Karpas-422 (cell line): ENCODE results near the gene SYNGR3. TPM values are rescaled to one million over a fixed set of nuclear protein-coding genes. Genes with fewer than 3 reads are reported as not detected.

Experiments
- DNase-seq: peaks from one replicate; pipeline ENCODE4 v3.0.0-alpha.2; 2015
- H2AFZ ChIP-seq: fragments of 200-600 bp; sonication (generic); 2 replicates; pipeline ENCODE4 v1.6.1; 2014; ENCODE audit warnings: antibody characterized with exemption, low read length, mixed read lengths
- H3K27ac ChIP-seq: fragments of 200-600 bp; sonication (generic); 2 replicates; pipeline ENCODE4 v1.5.1; 2014; ENCODE audit warnings: mild to moderate bottlenecking, low read length, moderate library complexity
- H3K27me3 ChIP-seq: fragments of 200-600 bp; sonication (generic); 2 replicates; pipeline ENCODE4 v1.6.1; 2014; ENCODE audit warnings: low read length, mixed read lengths
- H3K36me3 ChIP-seq: fragments of 200-600 bp; sonication (generic); 2 replicates; pipeline ENCODE4 v1.6.1; 2014; ENCODE audit warnings: low read length, mixed read lengths; ENCODE audit not compliant: insufficient read depth
- H3K4me1 ChIP-seq: fragments of 200-600 bp; sonication (generic); 2 replicates; pipeline ENCODE4 v1.6.1; 2014; ENCODE audit warnings: mild to moderate bottlenecking, low read length, mixed read lengths
- H3K4me2 ChIP-seq: fragments of 200-600 bp; sonication (generic); 2 replicates; pipeline ENCODE4 v1.6.1; 2014; ENCODE audit warnings: low read length, low read depth, mild to moderate bottlenecking; ENCODE audit not compliant: poor library complexity, severe bottlenecking
- H3K4me3 ChIP-seq: fragments of 200-600 bp; sonication (generic); 2 replicates; pipeline ENCODE4 v1.5.1; 2014; ENCODE audit warnings: mild to moderate bottlenecking, antibody characterized with exemption, low read length, mixed read lengths
- H3K79me2 ChIP-seq: fragments of 200-600 bp; sonication (generic); 2 replicates; pipeline ENCODE4 v1.6.1; 2014; ENCODE audit warnings: mild to moderate bottlenecking, low read length, mixed read lengths
- H3K9ac ChIP-seq: fragments of 200-600 bp; sonication (generic); 2 replicates; pipeline ENCODE4 v1.6.0; 2014; ENCODE audit warnings: low read length
- H3K9me2 ChIP-seq: fragments of 200-600 bp; sonication (generic), shearing (Covaris generic); replicated peaks from 2 replicates; pipeline ENCODE4 v1.6.0; 2014; ENCODE audit warnings: mild to moderate bottlenecking, low read length, moderate library complexity; ENCODE audit not compliant: insufficient read depth
- H3K9me3 ChIP-seq: fragments of 300-700, 200-600 bp; sonication (generic); 2 replicates; pipeline ENCODE4 v1.6.1; 2014; ENCODE audit warnings: low read length, mixed read lengths
- H4K20me1 ChIP-seq: fragments of 200-600 bp; sonication (generic); 2 replicates; pipeline ENCODE4 v1.6.1; 2014; ENCODE audit warnings: mild to moderate bottlenecking, antibody characterized with exemption, low read length, low read depth; ENCODE audit not compliant: insufficient read depth
- total RNA-seq: library from RNA; depleted of rRNA; stranded (reverse); fragments of >200 nt; shearing (Covaris generic); gene quantifications from 2 replicates; pipeline ENCODE4 v1.2.3, GENCODE V29; 2014; ENCODE audit warnings: low replicate concordance

SYNGR3 gene
- total RNA-seq, 1 experiment from 2014 or later = 5.3 TPM

DNA sequence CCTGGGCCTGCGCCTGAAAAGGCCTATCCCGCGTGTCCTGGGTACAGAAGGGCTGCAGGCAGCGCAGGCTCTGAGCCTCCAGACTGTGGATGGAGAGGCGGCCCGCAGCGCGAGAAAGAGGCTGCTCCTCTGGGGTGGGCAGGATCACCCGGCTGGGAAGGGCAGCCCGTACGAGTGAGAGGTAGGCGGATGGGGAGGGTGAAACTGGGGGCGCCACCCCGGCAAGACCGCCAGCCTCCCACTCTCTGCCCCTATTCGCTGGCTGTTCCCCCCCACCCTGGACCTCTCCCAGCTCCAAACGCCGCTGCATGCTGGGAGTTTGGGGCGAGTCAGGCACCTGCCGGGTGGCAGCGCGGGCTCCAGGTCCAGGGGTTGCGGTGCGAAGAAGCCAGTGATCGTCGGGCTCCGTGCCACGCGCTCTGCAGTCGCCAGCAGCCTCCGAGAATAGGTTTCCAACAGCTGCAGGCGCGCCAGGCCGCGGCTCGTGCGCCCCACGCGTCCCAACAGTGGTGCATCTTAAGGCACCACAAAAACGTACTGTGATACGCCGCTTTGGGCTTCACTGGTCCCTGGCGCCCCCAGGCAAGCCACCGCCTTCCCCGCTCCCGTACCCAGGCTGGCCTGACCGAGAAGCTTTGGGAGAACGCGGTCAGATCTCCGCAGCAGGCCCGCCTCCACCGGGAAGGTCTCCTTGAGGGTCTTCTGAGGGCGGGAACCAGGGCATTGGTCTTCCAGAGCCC, 9.6 kb upstream of the SYNGR3 start:
- no peak for DNase-seq
- Histone ChIP-seq H3K79me2 (peaks cover 8% of the 10 kb centered on the region), H3K9me3 (no peaks in the 10 kb centered on the region), H3K36me3 (peaks cover 2% of the 10 kb centered on the region; the same call in 1 of the 2 replicates), H3K4me1 (peaks cover 15% of the 10 kb centered on the region), H2AFZ (no peak overlapping the region), H4K20me1 (no peaks in the 10 kb centered on the region), H3K27ac (no peak overlapping the region), H3K9ac (no peak overlapping the region), H3K9me2 (no peaks in the 10 kb centered on the region), H3K4me3 (no peak overlapping the region), H3K27me3 (no peaks in the 10 kb centered on the region), H3K4me2 (no peak overlapping the region)

DNA sequence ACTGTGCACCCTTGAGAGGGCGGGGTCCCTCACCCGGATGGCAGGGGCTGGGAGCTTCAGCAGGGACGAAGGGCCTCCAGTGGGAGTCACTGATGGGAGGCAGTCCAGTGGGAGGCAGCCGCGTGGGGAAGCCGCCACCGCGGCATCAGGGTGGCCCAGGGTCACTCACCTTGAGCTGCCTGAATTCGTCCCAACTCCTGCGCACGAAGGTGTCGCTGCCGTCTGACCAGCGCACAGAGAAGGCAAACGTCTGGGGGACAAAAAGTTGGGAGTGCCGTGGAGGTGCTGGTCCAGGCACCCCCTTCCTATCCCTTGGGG, 9.0 kb upstream of the SYNGR3 start:
- Histone ChIP-seq H3K4me2 (no peak overlapping the region), H3K4me1 (peaks cover 21% of the 10 kb centered on the region), H4K20me1 (no peaks in the 10 kb centered on the region), H2AFZ (no peak overlapping the region), H3K4me3 (no peak overlapping the region), H3K27ac (no peak overlapping the region), H3K79me2 (peaks cover 11% of the 10 kb centered on the region), H3K9me2 (no peaks in the 10 kb centered on the region), H3K9me3 (no peaks in the 10 kb centered on the region), H3K36me3 (peaks cover 2% of the 10 kb centered on the region; the same call in 1 of the 2 replicates), H3K9ac (no peak overlapping the region), H3K27me3 (no peaks in the 10 kb centered on the region)
- no peak for DNase-seq

DNA sequence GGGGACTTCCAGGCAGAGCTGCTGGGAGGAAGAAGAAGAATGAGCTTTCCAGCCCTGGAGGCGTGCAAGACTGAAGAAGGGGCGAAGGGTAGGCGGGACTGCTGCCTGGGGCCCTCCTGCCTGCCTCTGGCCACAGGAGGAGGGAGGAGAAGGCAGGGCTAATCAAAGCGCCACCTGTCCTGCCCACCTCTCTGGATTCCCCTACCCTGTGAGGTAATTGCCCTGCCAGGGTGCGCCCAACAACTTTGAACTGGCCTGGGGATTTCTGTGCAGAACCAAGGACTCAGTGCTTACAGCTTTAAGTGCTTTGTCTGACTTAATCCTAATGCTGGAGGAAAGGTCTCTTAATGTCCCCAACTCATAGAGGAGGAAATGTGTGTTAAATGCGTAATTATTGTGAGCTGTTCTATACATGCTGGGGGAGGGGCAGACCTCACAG, 8.4 kb upstream of the SYNGR3 start, which contains the start of gene NOXO1:
Gene NOXO1 (minus strand): TSS at position 72 of the 439 bp plus-strand sequence. CDS start 290 bp downstream, outside the sequence.
- H3K27ac ChIP-seq = no peak within 1 kb of the TSS
- no peaks in the 10 kb centered on the region for H3K9me2 ChIP-seq
- DNase-seq = peak; percentile 64
- no peak within 1 kb of the TSS for H3K9ac ChIP-seq
- no peaks in the 10 kb centered on the region for H3K27me3 ChIP-seq
- no peak within 1 kb of the TSS for H2AFZ ChIP-seq
- H3K4me1 ChIP-seq = peaks cover 23% of the 10 kb centered on the region
- H3K79me2 ChIP-seq = peaks cover 11% of the 10 kb centered on the region
- no peak within 1 kb of the TSS for H3K4me3 ChIP-seq
- peaks cover 2% of the 10 kb centered on the region; the same call in 1 of the 2 replicates for H3K36me3 ChIP-seq
- no peak within 1 kb of the TSS for H3K4me2 ChIP-seq
- H4K20me1 ChIP-seq = no peaks in the 10 kb centered on the region
- no peaks in the 10 kb centered on the region for H3K9me3 ChIP-seq

DNA sequence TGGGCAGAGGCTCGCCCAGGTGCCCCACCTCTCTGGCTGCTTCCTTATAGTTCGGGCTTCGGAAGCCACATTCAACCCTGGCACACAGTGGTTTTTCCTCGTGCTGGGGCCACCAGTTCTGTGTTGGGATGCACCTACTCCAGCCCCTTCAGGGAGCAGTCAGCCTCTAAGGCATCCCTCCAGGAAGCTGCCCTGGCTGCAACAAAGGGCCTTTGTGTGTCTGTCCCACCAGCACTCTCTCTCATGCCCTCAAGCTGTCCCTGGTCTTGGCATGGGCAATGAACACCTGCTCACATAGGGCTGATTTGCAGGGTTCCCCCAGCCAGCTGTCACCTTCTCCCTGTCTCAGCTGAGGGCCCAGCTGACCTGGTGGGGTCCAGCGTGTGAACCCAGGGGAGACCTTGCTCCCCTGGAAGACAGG, 7.7 kb upstream of the SYNGR3 start:
- Histone ChIP-seq H3K4me3 (no peak overlapping the region), H4K20me1 (no peaks in the 10 kb centered on the region), H3K9me3 (no peaks in the 10 kb centered on the region), H3K4me1 (peaks cover 23% of the 10 kb centered on the region), H2AFZ (no peak overlapping the region), H3K9me2 (no peaks in the 10 kb centered on the region), H3K27me3 (no peaks in the 10 kb centered on the region), H3K79me2 (peaks cover 11% of the 10 kb centered on the region), H3K36me3 (peaks cover 2% of the 10 kb centered on the region; the same call in 1 of the 2 replicates), H3K27ac (no peak overlapping the region), H3K4me2 (no peak overlapping the region), H3K9ac (no peak overlapping the region)
- no peak for DNase-seq

DNA sequence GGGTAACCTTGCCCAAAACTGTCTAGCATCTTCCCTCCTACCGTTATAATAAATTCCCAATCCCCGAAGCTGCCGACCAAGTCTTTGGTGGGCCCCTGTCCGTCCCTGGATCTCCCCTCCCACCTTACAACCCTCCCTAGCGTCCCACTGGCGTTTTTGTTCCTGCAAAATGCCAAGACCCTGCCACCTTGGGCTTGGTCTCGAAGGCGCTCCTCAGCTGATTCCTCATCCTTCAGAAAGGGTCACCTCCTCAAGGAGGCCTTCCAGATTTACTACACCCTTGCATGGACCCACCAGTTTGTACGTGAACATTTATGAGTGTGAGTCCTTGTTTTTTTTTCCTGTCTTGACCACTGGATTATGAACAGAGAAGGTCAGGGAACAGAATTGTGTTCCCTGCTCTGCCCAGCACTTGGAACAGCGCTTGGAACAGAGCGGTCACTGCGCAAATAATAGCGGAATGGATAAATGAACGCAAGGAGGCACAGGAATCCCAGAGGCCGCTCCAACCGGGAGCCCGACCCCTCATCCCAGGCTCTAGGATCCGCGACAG, 6.7 kb upstream of the SYNGR3 start:
- H3K27me3 ChIP-seq = no peaks in the 10 kb centered on the region
- H2AFZ ChIP-seq = no peak overlapping the region
- H3K4me3 ChIP-seq = no peak overlapping the region; the same call in 1 of the 2 replicates
- no peak overlapping the region for H3K27ac ChIP-seq
- DNase-seq = no peak
- peaks cover 1% of the 10 kb centered on the region; the same call in 1 of the 2 replicates for H3K36me3 ChIP-seq
- no peaks in the 10 kb centered on the region for H3K9me2 ChIP-seq
- H3K4me2 ChIP-seq = peak overlapping the region; percentile 92
- H3K9ac ChIP-seq = no peak overlapping the region
- no peaks in the 10 kb centered on the region for H4K20me1 ChIP-seq
- H3K9me3 ChIP-seq = no peaks in the 10 kb centered on the region
- H3K79me2 ChIP-seq = peaks cover 11% of the 10 kb centered on the region
- peaks cover 23% of the 10 kb centered on the region for H3K4me1 ChIP-seq

DNA sequence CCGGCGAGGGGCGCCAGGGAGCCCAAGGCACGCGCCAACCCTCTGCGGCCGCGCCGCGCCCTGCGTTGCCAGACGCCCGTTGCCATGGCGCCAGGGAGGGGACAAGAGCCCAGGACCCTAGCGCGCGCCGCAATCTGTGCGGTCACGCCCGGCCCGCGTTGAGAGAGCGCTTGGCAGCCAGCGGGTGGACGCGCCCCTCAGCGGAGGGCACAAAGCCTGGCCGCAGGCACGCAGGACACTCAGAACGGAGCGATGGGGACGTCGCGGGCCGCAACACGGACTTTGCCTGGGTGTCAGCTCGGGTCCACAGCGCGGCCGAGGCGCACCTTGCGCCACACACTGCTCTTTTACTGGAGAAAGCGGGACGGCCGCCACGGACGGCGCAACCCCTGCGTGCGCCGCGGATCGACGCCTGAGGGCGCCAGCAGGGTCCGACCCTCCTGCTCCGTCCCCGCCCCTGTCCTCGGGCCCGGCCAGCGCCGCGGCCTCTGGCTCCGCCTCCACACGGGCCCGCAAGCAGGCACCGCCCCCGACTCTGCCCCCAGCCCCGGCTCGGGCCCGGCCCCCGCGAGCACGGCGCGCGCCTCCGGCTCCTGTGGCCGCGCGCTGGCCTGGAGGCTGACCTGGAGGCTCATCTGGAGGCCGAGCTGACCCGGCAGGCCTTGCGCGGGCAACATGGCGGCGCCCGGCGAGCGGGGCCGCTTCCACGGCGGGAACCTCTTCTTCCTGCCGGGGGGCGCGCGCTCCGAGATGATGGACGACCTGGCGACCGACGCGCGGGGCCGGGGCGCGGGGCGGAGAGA, 6.0 kb upstream of the SYNGR3 start, which contains the start of gene GFER:
Gene GFER (plus strand): TSS at position 650 of the 803 bp plus-strand sequence. CDS start 26 bp downstream, at position 676.
- H3K4me2 ChIP-seq = peak within 1 kb of the TSS; percentile 92
- H3K9ac ChIP-seq = peak within 1 kb of the TSS; percentile 98
- H3K4me3 ChIP-seq = peak within 1 kb of the TSS; percentile 98

DNA sequence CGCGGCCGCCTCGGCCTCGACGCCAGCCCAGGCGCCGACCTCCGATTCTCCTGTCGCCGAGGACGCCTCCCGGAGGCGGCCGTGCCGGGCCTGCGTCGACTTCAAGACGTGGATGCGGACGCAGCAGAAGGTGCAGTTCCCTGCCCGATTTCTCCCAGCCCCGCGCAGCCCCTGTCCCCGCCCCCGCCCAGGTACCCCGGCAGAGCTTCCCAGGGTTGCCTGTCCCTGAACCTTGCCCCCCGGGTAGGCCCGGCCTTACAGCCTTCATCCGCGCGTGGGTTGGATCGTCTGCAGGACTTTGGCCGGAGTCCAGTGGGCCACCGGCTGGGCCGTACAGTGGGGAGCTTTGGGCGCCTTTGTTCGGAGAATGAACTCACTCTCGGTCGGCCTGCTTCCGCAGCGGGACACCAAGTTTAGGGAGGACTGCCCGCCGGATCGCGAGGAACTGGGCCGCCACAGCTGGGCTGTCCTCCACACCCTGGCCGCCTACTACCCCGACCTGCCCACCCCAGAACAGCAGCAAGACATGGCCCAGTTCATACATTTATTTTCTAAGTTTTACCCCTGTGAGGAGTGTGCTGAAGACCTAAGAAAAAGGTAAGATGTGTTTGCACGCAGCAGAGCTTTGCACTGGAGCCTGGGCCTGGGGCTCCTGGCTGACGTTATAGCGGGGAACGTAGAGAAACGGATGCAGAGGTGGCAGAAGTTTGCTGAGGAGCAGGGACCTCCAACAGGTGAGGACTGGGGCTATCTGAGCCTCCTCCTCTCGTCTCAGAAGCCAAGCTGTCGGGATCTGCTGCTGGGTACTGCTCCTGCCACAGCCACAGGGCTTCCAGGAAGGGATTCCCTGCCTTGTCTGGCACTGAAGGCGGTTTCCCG, 5.2 kb upstream of the SYNGR3 start:
- Histone ChIP-seq H3K4me3 (peak overlapping the region; percentile 98), H3K27me3 (no peaks in the 10 kb centered on the region), H4K20me1 (no peaks in the 10 kb centered on the region), H3K36me3 (no peaks in the 10 kb centered on the region), H3K9ac (peak overlapping the region; percentile 98), H3K9me2 (no peaks in the 10 kb centered on the region), H3K9me3 (no peaks in the 10 kb centered on the region), H3K4me1 (peaks cover 27% of the 10 kb centered on the region), H2AFZ (peak overlapping the region; percentile 20; the same call in 1 of the 2 replicates), H3K79me2 (peaks cover 11% of the 10 kb centered on the region), H3K27ac (peak overlapping the region; percentile 27; the same call in 1 of the 2 replicates), H3K4me2 (peak overlapping the region; percentile 92)
- peak; percentile 67 for DNase-seq

More for the DNA sequence above, 6.0 kb upstream of the SYNGR3 start, which contains the start of gene GFER:
- no peaks in the 10 kb centered on the region for H3K36me3 ChIP-seq
- peak within 1 kb of the TSS; percentile 20; the same call in 1 of the 2 replicates for H2AFZ ChIP-seq
- no peaks in the 10 kb centered on the region for H4K20me1 ChIP-seq
- H3K9me2 ChIP-seq = no peaks in the 10 kb centered on the region
- peaks cover 11% of the 10 kb centered on the region for H3K79me2 ChIP-seq
- peak; percentile 97 for DNase-seq
- H3K27ac ChIP-seq = peak within 1 kb of the TSS; percentile 27; the same call in 1 of the 2 replicates
- H3K4me1 ChIP-seq = peaks cover 23% of the 10 kb centered on the region
- H3K9me3 ChIP-seq = no peaks in the 10 kb centered on the region
- no peaks in the 10 kb centered on the region for H3K27me3 ChIP-seq
